GM15510 (cell line): ENCODE measurements around the gene PRDM15.

Experiments used
- POLR2A ChIP-seq: IDR thresholded peaks from 3 replicates; pipeline ENCODE4 v1.6.1; 2011; ENCODE audit warnings: borderline replicate concordance; ENCODE audit not compliant: insufficient read length; ENCODE audit errors: extremely low read depth

Gene PRDM15

GRCh38 chr21:41796476-41797080 is 82.6 kb downstream of the PRDM15 start:
- no peak for TF ChIP-seq POLR2A

DNA sequence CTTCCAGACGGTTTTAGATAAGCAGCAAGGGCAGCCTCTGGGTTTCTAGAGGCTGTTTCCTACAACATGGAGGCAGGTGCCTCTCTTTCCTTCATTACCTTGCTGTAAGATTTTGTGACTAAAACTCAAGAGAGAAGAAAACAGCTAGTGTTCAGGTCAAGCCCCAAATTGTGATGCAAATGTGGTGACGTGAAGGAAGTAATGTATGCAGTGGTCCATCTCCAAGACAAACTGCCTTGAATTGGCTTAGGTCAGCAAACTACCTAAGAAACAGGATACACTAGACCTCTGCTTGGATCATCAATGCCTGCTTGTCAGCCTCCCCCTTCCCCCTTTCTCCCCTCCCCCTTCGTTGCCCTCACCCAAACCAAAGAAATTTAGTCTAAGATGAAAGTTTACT is 83.4 kb downstream of the PRDM15 start:
- TF ChIP-seq POLR2A, result no peak

DNA sequence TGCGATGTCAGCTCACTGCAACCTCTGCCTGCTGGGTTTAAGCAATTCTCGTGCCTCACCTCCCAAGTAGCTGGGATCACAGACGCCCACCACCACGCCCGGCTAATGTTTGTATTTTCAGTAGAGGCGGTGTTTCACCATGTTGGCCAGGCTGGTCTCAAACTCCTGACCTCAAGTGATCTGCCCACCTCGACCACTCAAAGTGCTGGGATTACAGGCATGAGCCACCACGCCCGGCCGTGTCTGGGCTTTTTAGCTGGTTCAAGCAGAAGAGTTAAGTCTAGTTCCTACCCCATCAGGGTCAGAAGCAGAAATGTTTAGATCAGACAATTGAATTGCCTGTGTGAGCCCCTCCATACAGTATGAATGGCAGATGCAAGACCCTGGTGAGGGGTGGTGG is 84.5 kb downstream of the PRDM15 start:
- TF ChIP-seq POLR2A, result no peak

DNA sequence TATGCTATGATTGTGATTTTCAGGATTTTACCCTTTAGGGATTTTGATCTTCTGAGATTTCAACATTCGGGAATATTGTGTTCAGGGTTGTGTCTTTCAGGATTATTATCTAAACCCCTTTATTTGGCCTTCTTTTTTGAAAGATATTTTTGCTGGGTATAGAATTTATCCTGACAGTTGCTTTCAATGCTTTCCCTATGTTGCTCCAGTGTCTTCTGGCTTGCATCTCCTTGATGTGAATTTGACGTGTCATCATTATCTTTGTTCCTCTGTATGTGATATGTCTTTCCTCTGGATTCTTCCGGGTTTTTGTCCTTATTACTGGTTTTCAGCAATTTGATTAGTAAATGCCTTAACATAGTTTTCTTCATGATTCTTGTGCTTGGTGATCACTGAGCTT is 86.4 kb downstream of the PRDM15 start:
- TF ChIP-seq POLR2A, result no peak

DNA sequence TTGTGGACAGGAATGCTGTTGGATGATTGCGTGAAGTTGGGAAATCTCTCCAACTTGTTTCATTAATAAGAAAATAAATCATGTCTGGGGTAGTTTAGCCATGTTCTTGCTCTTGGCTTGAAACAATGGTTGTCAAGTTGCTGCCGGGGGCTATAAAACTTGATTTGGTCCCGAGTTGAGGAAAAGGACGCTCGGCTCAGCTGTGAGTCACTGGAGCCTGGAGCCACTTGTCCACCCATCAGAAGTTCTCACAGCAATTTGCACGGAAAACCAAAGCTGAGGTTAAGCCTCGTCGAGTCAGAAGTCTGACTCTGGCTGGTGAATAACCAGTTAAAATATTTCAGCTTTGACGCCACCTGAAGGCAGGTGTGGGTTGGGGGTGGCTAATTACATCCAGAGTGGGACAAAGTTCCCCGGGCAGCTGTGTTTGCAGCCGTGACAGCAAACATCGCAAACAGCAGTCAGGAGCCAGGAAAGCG is 92.6 kb downstream of the PRDM15 start:
- TF ChIP-seq POLR2A, result no peak

- no peak for TF ChIP-seq POLR2A
Measured at GRCh38 chr21:41784456-41785102, 94.6 kb downstream of the PRDM15 start.

GRCh38 chr21:41783476-41784180 is 95.5 kb downstream of the PRDM15 start:
- TF ChIP-seq POLR2A, result no peak

- no peak for TF ChIP-seq POLR2A
Measured at GRCh38 chr21:41781050-41781410, 98.1 kb downstream of the PRDM15 start.

GRCh38 chr21:41780337-41781049 is 98.7 kb downstream of the PRDM15 start:
- TF ChIP-seq POLR2A, result no peak

- no peak for TF ChIP-seq POLR2A
Measured at GRCh38 chr21:41779659-41780058, 99.5 kb downstream of the PRDM15 start.

DNA sequence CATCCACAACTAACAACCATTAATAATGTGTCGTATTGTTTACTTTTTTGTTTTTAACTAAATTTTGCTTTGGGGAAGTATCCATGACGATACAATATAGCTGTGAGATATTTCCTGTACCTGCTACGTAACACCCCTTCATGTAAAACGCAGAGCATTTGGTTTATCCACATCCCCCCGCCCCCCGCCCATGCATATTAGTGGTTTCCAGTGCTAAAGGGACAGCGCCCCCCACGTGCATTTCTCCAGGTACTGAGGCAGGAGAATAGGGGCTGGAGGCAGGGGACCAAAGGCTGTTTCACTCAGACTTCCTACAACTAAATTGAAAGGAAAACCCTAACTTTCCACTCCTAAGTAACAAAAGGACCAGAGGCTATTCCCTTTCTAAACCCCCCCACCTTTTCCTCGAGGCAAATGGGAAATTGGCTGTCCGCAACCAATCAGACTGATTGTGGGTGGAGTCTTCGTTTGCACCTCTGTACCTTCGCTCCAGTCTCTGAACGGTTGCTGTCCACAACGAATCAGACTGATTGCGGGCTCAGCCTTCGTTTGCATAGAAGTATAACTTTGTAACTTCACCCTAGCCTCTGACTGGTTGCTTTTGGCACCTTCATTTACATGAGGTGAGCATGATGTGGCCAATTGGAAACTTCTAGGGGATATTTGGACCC is 100.1 kb downstream of the PRDM15 start:
- TF ChIP-seq POLR2A, result no peak

DNA sequence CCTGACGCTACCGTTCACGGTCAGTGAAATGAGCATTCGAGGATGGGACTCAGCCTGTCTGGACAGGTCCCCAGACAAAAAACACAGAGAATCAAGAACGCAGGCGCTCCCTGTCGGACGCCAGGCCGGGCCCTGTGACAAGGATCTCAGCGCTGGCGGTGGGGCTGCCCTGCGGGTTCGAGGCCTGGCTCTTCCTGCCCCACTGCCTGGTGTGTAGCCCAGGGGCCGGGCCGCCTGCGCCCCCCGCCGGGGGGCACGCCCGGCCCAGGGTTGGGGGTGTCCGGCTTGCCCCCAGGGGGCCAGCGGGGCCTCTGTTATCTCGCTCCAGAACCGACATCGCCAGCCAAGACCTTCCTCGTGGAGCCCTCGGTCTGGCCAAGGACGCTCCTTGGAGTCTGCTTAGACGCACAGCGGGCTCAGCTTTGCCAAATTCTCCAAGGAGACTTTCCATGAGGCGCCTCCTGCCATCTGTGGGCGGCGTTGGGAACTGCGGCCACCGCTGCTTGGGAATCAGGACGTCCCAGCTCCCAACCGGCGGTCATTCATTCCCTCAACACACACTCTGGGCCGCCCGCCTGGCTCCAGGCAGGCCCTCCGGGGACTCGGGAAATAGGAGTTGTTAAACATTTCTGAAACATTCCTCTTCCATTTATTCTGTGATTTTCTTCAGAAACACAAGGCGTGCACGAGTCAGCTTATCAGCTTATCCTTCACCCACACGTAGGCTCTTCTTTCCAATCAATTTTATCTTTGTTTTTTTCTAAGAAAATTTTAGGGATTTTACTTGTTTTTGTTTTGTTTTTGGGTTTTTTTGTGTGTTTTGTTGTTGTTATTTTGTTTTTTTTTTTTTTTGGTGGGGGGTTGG is 101.0 kb downstream of the PRDM15 start:
- no peak for TF ChIP-seq POLR2A

GRCh38 chr21:41776778-41777177 is 102.4 kb downstream of the PRDM15 start:
- no peak for TF ChIP-seq POLR2A

DNA sequence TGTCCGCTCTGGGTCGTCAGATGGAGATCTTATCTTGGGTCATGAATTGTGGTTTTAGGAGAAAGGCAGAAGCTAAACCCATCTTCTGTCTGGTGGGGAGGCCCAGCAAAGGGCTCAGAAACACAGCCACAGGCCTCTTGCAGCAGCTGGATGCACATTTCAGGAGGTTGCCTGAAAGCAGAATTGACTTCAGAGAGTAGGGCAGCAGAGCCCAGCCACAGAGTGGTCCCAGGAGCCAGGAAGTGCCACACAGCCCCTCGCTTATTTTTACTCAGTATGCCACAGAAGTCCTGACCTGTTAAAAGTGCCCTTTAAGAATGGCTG is 104.0 kb downstream of the PRDM15 start:
- TF ChIP-seq POLR2A, result no peak

GRCh38 chr21:41774467-41775148 is 104.5 kb downstream of the PRDM15 start:
- TF ChIP-seq POLR2A, result no peak
